ENCODE results near the gene NAPA. TPM values are rescaled to one million over a fixed set of nuclear protein-coding genes. Genes with fewer than 3 reads are reported as not detected.

The NAPA gene
- total and polyA plus RNA-seq, 2 of the 13 experiments (the other 11 are each of a cell fraction or from before 2014, with no cell fraction given) = 32.6 to 65.9 TPM

DNA sequence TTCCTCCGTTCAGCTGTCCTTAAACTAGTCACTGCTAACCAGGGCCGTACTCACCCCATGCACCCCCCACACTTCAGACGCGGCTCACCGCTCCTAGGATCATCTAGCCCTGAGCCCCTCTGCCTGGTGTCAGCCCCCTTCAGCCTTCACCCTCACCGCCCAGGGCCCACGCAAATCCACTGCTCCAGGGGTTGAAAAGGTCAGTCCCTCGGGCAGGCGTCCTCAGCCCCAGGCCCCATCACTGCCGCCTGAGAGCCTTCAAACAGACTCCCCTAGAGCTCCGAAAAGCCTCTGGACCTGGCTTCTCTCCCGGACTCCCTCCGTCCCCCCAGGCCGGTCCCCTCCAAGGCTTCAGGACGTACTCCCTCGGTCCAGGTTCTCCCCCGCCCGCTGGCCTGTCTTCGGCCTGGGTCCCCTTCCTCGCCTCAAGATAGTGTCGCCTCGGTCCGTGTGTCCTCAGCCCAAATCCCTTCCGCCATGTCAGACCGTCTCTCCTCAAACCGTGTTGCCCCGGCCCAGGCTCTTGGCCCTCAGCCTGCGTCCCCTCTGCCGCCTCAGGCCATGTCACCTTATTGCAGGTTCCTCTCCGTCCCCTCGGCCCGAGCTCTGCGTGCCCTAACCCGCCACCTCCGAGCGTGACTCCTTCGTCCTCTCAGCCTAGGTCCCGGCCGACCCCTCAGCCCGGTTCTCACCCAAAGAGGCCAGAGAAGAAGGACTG lies 553 bp downstream of the NAPA start (continued):
- TF ChIP-seq, protein P1, sequence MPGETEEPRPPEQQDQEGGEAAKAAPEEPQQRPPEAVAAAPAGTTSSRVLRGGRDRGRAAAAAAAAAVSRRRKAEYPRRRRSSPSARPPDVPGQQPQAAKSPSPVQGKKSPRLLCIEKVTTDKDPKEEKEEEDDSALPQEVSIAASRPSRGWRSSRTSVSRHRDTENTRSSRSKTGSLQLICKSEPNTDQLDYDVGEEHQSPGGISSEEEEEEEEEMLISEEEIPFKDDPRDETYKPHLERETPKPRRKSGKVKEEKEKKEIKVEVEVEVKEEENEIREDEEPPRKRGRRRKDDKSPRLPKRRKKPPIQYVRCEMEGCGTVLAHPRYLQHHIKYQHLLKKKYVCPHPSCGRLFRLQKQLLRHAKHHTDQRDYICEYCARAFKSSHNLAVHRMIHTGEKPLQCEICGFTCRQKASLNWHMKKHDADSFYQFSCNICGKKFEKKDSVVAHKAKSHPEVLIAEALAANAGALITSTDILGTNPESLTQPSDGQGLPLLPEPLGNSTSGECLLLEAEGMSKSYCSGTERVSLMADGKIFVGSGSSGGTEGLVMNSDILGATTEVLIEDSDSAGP (CRISPR knock-in tag; IDR thresholded peaks at IDR 0.05; ENCODE audit: borderline replicate concordance) = no peak
- no peak for TF ChIP-seq ISX (CRISPR knock-in tag; conservative IDR thresholded peaks at IDR 0.05)
- no peak for TF ChIP-seq MTA3 (CRISPR knock-in tag; IDR thresholded peaks at IDR 0.05)
- peak; percentile 43; the same call in 1 of the 2 replicates for TF ChIP-seq HIVEP1 (CRISPR knock-in tag; IDR thresholded peaks at IDR 0.05)
- TF ChIP-seq, protein P2, sequence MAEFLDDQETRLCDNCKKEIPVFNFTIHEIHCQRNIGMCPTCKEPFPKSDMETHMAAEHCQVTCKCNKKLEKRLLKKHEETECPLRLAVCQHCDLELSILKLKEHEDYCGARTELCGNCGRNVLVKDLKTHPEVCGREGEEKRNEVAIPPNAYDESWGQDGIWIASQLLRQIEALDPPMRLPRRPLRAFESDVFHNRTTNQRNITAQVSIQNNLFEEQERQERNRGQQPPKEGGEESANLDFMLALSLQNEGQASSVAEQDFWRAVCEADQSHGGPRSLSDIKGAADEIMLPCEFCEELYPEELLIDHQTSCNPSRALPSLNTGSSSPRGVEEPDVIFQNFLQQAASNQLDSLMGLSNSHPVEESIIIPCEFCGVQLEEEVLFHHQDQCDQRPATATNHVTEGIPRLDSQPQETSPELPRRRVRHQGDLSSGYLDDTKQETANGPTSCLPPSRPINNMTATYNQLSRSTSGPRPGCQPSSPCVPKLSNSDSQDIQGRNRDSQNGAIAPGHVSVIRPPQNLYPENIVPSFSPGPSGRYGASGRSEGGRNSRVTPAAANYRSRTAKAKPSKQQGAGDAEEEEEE (CRISPR knock-in tag; IDR thresholded peaks at IDR 0.05; ENCODE audit: borderline replicate concordance) = 0 out of 2 replicates have a peak, but pooled peaks have one; percentile 20
- TF ChIP-seq KAT2B (IDR thresholded peaks at IDR 0.05; ENCODE audit: borderline replicate concordance, low read depth, low read length) = no peak
- no peak for TF ChIP-seq ZNF552 (CRISPR knock-in tag; IDR thresholded peaks at IDR 0.05; ENCODE audit: borderline replicate concordance)
- no peak for TF ChIP-seq NFKBIZ (CRISPR knock-in tag; IDR thresholded peaks at IDR 0.05)
- TF ChIP-seq ZNF251 (CRISPR knock-in tag; IDR thresholded peaks at IDR 0.05) = no peak
- TF ChIP-seq CBX2 (IDR thresholded peaks at IDR 0.05; ENCODE audit: low read depth, low read length) = no peak
- no peak for TF ChIP-seq CBX2 (CRISPR knock-in tag; IDR thresholded peaks at IDR 0.05; ENCODE audit: low read depth)
- peak; percentile 44; the same call in 1 of the 2 replicates for TF ChIP-seq ZNF30 (CRISPR knock-in tag; IDR thresholded peaks at IDR 0.05)
- TF ChIP-seq HNF4G (IDR thresholded peaks at IDR 0.05; ENCODE audit: borderline replicate concordance, low read depth, low read length) = no peak
- TF ChIP-seq HNF4G (CRISPR knock-in tag; IDR thresholded peaks at IDR 0.05; ENCODE audit: borderline replicate concordance, low read depth) = 0 out of 2 replicates have a peak, but pooled peaks have one; percentile 26
- no peak for TF ChIP-seq SMYD3 (CRISPR knock-in tag; IDR thresholded peaks at IDR 0.05)
- no peak for TF ChIP-seq ZNF33B (CRISPR knock-in tag; IDR thresholded peaks at IDR 0.05)
- TF ChIP-seq ZFP62 (CRISPR knock-in tag; IDR thresholded peaks at IDR 0.05) = no peak
- TF ChIP-seq ZNF543 (CRISPR knock-in tag; IDR thresholded peaks at IDR 0.05) = 0 out of 2 replicates have a peak, but pooled peaks have one; percentile 18
- TF ChIP-seq SMARCC2 (IDR thresholded peaks at IDR 0.05) = no peak
- TF ChIP-seq, protein P3, sequence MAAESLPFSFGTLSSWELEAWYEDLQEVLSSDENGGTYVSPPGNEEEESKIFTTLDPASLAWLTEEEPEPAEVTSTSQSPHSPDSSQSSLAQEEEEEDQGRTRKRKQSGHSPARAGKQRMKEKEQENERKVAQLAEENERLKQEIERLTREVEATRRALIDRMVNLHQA (CRISPR knock-in tag; IDR thresholded peaks at IDR 0.05) = no peak
- no peak for TF ChIP-seq ZNF598 (CRISPR knock-in tag; IDR thresholded peaks at IDR 0.05; ENCODE audit: borderline replicate concordance)
- TF ChIP-seq AHR (CRISPR knock-in tag; IDR thresholded peaks at IDR 0.05) = 0 out of 2 replicates have a peak, but pooled peaks have one; percentile 24
- TF ChIP-seq WIZ (CRISPR knock-in tag; IDR thresholded peaks at IDR 0.05) = 0 out of 2 replicates have a peak, but pooled peaks have one; percentile 7
- TF ChIP-seq CAMTA2 (CRISPR knock-in tag; IDR thresholded peaks at IDR 0.05; ENCODE audit: borderline replicate concordance) = 0 out of 2 replicates have a peak, but pooled peaks have one; percentile 15
- TF ChIP-seq ZBTB21 (CRISPR knock-in tag; IDR thresholded peaks at IDR 0.05) = no peak
- no peak for TF ChIP-seq CHD2 (IDR thresholded peaks at IDR 0.05; ENCODE audit: low read depth, low read length)
- no peak for TF ChIP-seq SOX13 (IDR thresholded peaks at IDR 0.05)
- no peak for TF ChIP-seq SOX13 (CRISPR knock-in tag; conservative IDR thresholded peaks at IDR 0.05 in 1 of 2, IDR thresholded peaks at IDR 0.05 in 1 of 2)
- TF ChIP-seq ELF4 (CRISPR knock-in tag; IDR thresholded peaks at IDR 0.05; ENCODE audit: borderline replicate concordance) = no peak
